Stomach (tissue), 9 donors: ENCODE measurements around the gene RHBDL3. TPM values are rescaled to one million over a fixed set of nuclear protein-coding genes. Genes with fewer than 3 reads are reported as not detected.

Experiments
- DNase-seq, 2 donors: peaks; one replicate each; pipeline versions ENCODE4 v3.0.0 to v3.0.0-alpha.2; 2013 to 2019
- H3K27ac ChIP-seq, 5 donors: fragments of 200-600 bp in 4 of 5; sonication (generic) in 4 of 5; one replicate each; pipeline ENCODE4 v1.5.1; 2013 to 2019; ENCODE audit warnings: mild to moderate bottlenecking in 1 of 5, moderate library complexity in 1 of 5
- H3K27me3 ChIP-seq, 3 donors: fragments of 200-600 bp; sonication (generic); one replicate each; pipeline ENCODE4 v1.5.1; 2017 to 2019; ENCODE audit warnings: mixed run types in 1 of 3
- H3K36me3 ChIP-seq, 4 donors: fragments of 200-600 bp; sonication (generic); 1 replicate in 3 of 4; 2 replicates in 1 of 4; pipeline ENCODE4 v1.5.1; 2016 to 2019
- H3K4me1 ChIP-seq, 4 donors: fragments of 200-600 bp; sonication (generic); one replicate each; pipeline ENCODE4 v1.5.1; 2016 to 2019
- H3K4me3 ChIP-seq, 4 donors: fragments of 200-600 bp; sonication (generic) in 3 of 4; one replicate each; pipeline ENCODE4 v1.5.1; 2016 to 2019; ENCODE audit warnings: mild to moderate bottlenecking in 1 of 4
- H3K9me3 ChIP-seq, 4 donors: fragments of 200-600 bp; sonication (generic); one replicate each; pipeline ENCODE4 v1.5.1; 2016 to 2019
- CTCF ChIP-seq, 7 experiments: fragments of 450-650 bp in 4 of 7; fragments of 200-600 bp in 3 of 7; sonication (generic) in 3 of 7; IDR thresholded peaks; one replicate each; pipeline ENCODE4 v1.5.1; 2016 to 2019; ENCODE audit warnings: antibody characterized with exemption in 7 of 7, control low read depth in 2 of 7, mild to moderate bottlenecking in 1 of 7
- EP300 ChIP-seq: sonication (generic); formaldehyde crosslinking; IDR thresholded peaks from one replicate; pipeline ENCODE4 v1.6.1; 2017; ENCODE audit warnings: antibody characterized with exemption
- POLR2A ChIP-seq, 4 donors: fragments of 450-650 bp; IDR thresholded peaks; one replicate each; pipeline ENCODE4 v1.6.1; 2016; ENCODE audit warnings: antibody characterized with exemption in 4 of 4, control low read depth in 2 of 4, mild to moderate bottlenecking in 1 of 4, moderate library complexity in 1 of 4
- POLR2AphosphoS5 ChIP-seq, 3 donors: sonication (generic); formaldehyde crosslinking; IDR thresholded peaks; one replicate each; pipeline ENCODE4 v1.6.1; 2016; ENCODE audit warnings: antibody characterized with exemption in 3 of 3
- WGBS, 5 donors: extraction: QIAGEN DNeasy Blood & Tissue Kit in 3 of 5; methylation state at CpG; one replicate each; pipeline versions ENCODE4 v1.1.5 to v1.1.7; 2013 to 2018; 5-methylcytosine and 5-hydroxymethylcytosine counted together
- intact Hi-C: fragments of 100-400 bp; cut with DNase I; formaldehyde crosslinking; loops from one replicate; pipeline ENCODE4 v1.15.1; 2023; ENCODE audit warnings: low total_unique reads
- polyA plus RNA-seq, 3 donors: library from polyadenylated mRNA; stranded (reverse); fragments of 200-250 nt; gene quantifications; one replicate each; pipeline ENCODE4 v1.2.3, GENCODE V29; 2013
- total RNA-seq, 5 donors: library from RNA; depleted of rRNA; stranded (reverse); fragments of >200 nt; gene quantifications; one replicate each; pipeline versions ENCODE4 v1.1.0 to v1.2.3, GENCODE V29; 2014 to 2016
- donor health status: healthy with polysubstance abuse.
- donor health status: Bipolar disorder and iron deficiency.
- donor health status: healthy.

The RHBDL3 gene
- total and polyA plus RNA-seq, 8 donors, result 0.31 to 15.2 (median 1.8) TPM; not detected in 2

GRCh38 chr17:32241640-32242039 is 24.0 kb upstream of the RHBDL3 start:
- WGBS, 5 donors, result 81 to 100% (median 85%) methylated on average over 1 of the region's 1 CpG
- no peak overlapping the region for H3K27ac ChIP-seq
- no peak overlapping the region for H3K4me3 ChIP-seq
- TF ChIP-seq EP300 (no peak), POLR2AphosphoS5 (IDR thresholded peaks at IDR 0.05) (no peak), CTCF (IDR thresholded peaks at IDR 0.05) (no peak), POLR2A (IDR thresholded peaks at IDR 0.05) (no peak)
- no peaks in the 10 kb centered on the region for H3K9me3 ChIP-seq
- DNase-seq, result no peak
- no peaks in the 10 kb centered on the region for H3K27me3 ChIP-seq
- H3K4me1 ChIP-seq, result no peaks in the 10 kb centered on the region
- H3K36me3 ChIP-seq, result peaks cover 0 to 3% (median 0%) of the 10 kb centered on the region in 4 donors
- intact Hi-C loops, result no loop called here

GRCh38 chr17:32249475-32249874 is 16.2 kb upstream of the RHBDL3 start:
- no peak overlapping the region for H3K27ac ChIP-seq
- no peak for TF ChIP-seq POLR2AphosphoS5 (IDR thresholded peaks at IDR 0.05)
- no peak for TF ChIP-seq EP300
- no peak for TF ChIP-seq CTCF (IDR thresholded peaks at IDR 0.05)
- TF ChIP-seq POLR2A (IDR thresholded peaks at IDR 0.05), result no peak
- no peaks in the 10 kb centered on the region for H3K36me3 ChIP-seq
- DNase-seq, result no peak
- no peaks in the 10 kb centered on the region for H3K9me3 ChIP-seq
- no peak overlapping the region for H3K4me3 ChIP-seq
- H3K27me3 ChIP-seq, result no peaks in the 10 kb centered on the region
- intact Hi-C loops, result no loop called here
- WGBS, 5 donors, result 76 to 87% (median 85%) methylated on average over 3 of the region's 3 CpGs
- H3K4me1 ChIP-seq, result no peaks in the 10 kb centered on the region

- no peaks in the 10 kb centered on the region for H3K27me3 ChIP-seq
- no peak overlapping the region for H3K27ac ChIP-seq
- no peak overlapping the region for H3K4me3 ChIP-seq
- intact Hi-C loops, result loop anchor here (5.0 kb wide), 1 partner anchor 64 kb away; no protein-coding TSS in a partner anchor
- 60 to 69% (median 67%) methylated on average over 12 of the region's 12 CpGs for WGBS, 5 donors
- peaks cover 0 to 12% (median 12%) of the 10 kb centered on the region in 4 donors for H3K4me1 ChIP-seq
- TF ChIP-seq POLR2A (IDR thresholded peaks at IDR 0.05) (no peak), POLR2AphosphoS5 (IDR thresholded peaks at IDR 0.05) (peak in 1 of 3 donors; percentile 37), CTCF (IDR thresholded peaks at IDR 0.05) (peak in 5 of 7 experiments; percentile 86 to 95 (median 94)), EP300 (no peak)
- DNase-seq, result peak; percentile 87 to 92
- no peaks in the 10 kb centered on the region for H3K36me3 ChIP-seq
- H3K9me3 ChIP-seq, result no peaks in the 10 kb centered on the region
These were observed 12.5 kb upstream of the RHBDL3 start for GRCh38 chr17:32253117-32253611.

- Histone ChIP-seq H3K27me3 (no peaks in the 10 kb centered on the region), H3K9me3 (no peaks in the 10 kb centered on the region), H3K4me1 (peaks cover 0 to 13% (median 12%) of the 10 kb centered on the region in 4 donors), H3K27ac (no peak overlapping the region), H3K36me3 (no peaks in the 10 kb centered on the region), H3K4me3 (no peak overlapping the region)
- intact Hi-C loops, result no loop called here
- TF ChIP-seq POLR2A (IDR thresholded peaks at IDR 0.05) (no peak), CTCF (IDR thresholded peaks at IDR 0.05) (no peak), POLR2AphosphoS5 (IDR thresholded peaks at IDR 0.05) (no peak)
- peak in 1 of 2 donors; percentile 59 for DNase-seq
- WGBS, 5 donors, result 32 to 45% (median 38%) methylated on average over 9 of the region's 9 CpGs
These were observed 9.5 kb upstream of the RHBDL3 start for GRCh38 chr17:32256012-32256700.
